Osteoblast (primary cell): ENCODE measurements around the gene UGT1A1. TPM values are rescaled to one million over a fixed set of nuclear protein-coding genes. Genes with fewer than 3 reads are reported as not detected.
"Not testable (repeated sequence)": the region's sequence is repeated elsewhere in the genome, so short reads cannot be mapped to it uniquely, and the experiment has no call there.

Experiments used
- DNase-seq: peaks from one replicate; pipeline ENCODE4 v3.0.0; 2011; ENCODE audit warnings: low spot score, mixed read lengths; ENCODE audit not compliant: insufficient read length; ENCODE audit errors: missing footprints
- H2AFZ ChIP-seq: 2 replicates; pipeline ENCODE4 v1.6.0; 2011; ENCODE audit warnings: mild to moderate bottlenecking, low read length
- H3K27ac ChIP-seq: 2 replicates; pipeline ENCODE4 v1.5.1; 2011; ENCODE audit warnings: mild to moderate bottlenecking, low read depth, low read length, moderate library complexity
- H3K27me3 ChIP-seq: 2 replicates; pipeline ENCODE4 v1.6.0; 2012; ENCODE audit warnings: mild to moderate bottlenecking, control low read depth, inconsistent platforms, low read length, moderate library complexity; ENCODE audit not compliant: insufficient read depth
- H3K36me3 ChIP-seq: 2 replicates; pipeline ENCODE4 v1.5.1; 2011; ENCODE audit warnings: mild to moderate bottlenecking, low read length, control low read depth, moderate library complexity; ENCODE audit not compliant: insufficient read depth
- H3K4me1 ChIP-seq: 2 replicates; pipeline ENCODE4 v1.5.1; 2011; ENCODE audit warnings: mild to moderate bottlenecking, low read length, control low read depth, moderate library complexity; ENCODE audit not compliant: insufficient read depth
- H3K4me2 ChIP-seq: 2 replicates; pipeline ENCODE4 v1.6.0; 2011; ENCODE audit warnings: mild to moderate bottlenecking, low read length; ENCODE audit not compliant: insufficient read depth
- H3K4me3 ChIP-seq: fragments of 200-600 bp; sonication (generic); 3 replicates; pipeline ENCODE4 v1.5.1; 2012; ENCODE audit warnings: mild to moderate bottlenecking, low read length, inconsistent platforms; ENCODE audit not compliant: insufficient read depth
- H3K79me2 ChIP-seq: 2 replicates; pipeline ENCODE4 v1.6.0; 2012; ENCODE audit warnings: mild to moderate bottlenecking, low read length, control low read depth, inconsistent platforms; ENCODE audit not compliant: insufficient read depth
- H3K9me3 ChIP-seq: 2 replicates; pipeline ENCODE4 v1.5.1; 2011; ENCODE audit warnings: low read depth, low read length, control low read depth
- H4K20me1 ChIP-seq: 2 replicates; pipeline ENCODE4 v1.6.0; 2012; ENCODE audit warnings: mild to moderate bottlenecking, low read length, control low read depth; ENCODE audit not compliant: insufficient read depth
- total RNA-seq: library from RNA; depleted of rRNA; stranded (reverse); fragments of >200 nt; gene quantifications from 2 replicates; pipeline ENCODE4 v1.2.3, GENCODE V29; 2012
- TF ChIP-seq, protein P1 (sequence below): IDR thresholded peaks from 2 replicates; pipeline ENCODE4 v1.5.1; 2011; ENCODE audit warnings: mild to moderate bottlenecking, low read depth, low read length, moderate library complexity; ENCODE audit errors: extremely low read depth

The UGT1A1 gene
- total RNA-seq, 1 donor = not detected

DNA sequence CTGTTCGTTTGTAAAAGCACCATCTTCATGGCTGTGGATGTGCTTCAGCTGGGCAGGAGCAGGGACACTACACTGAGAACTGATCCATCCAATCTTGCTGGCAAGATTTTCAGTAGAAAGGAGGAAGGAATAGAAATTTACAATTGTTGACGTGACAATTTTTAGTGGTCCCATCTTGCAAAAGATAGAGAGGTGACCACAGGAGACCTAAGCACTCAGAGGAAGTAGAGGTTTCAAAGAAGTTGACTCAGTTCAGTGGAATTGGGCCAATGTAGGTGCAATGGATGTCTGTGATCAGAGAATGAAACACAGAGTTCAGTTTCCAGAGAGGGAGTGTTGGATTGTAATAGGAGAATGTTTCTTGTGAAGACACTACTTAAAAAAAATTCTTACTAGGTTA is 45.9 kb upstream of the UGT1A1 start:
- Histone ChIP-seq H3K4me3 (no peak overlapping the region), H2AFZ (no peak overlapping the region), H4K20me1 (no peaks in the 10 kb centered on the region), H3K27ac (no peak overlapping the region), H3K27me3 (peaks cover 19% of the 10 kb centered on the region), H3K9me3 (no peaks in the 10 kb centered on the region), H3K79me2 (no peaks in the 10 kb centered on the region), H3K4me2 (no peak overlapping the region), H3K36me3 (no peaks in the 10 kb centered on the region), H3K4me1 (no peaks in the 10 kb centered on the region)
- no peak for DNase-seq
- TF ChIP-seq, protein P1, sequence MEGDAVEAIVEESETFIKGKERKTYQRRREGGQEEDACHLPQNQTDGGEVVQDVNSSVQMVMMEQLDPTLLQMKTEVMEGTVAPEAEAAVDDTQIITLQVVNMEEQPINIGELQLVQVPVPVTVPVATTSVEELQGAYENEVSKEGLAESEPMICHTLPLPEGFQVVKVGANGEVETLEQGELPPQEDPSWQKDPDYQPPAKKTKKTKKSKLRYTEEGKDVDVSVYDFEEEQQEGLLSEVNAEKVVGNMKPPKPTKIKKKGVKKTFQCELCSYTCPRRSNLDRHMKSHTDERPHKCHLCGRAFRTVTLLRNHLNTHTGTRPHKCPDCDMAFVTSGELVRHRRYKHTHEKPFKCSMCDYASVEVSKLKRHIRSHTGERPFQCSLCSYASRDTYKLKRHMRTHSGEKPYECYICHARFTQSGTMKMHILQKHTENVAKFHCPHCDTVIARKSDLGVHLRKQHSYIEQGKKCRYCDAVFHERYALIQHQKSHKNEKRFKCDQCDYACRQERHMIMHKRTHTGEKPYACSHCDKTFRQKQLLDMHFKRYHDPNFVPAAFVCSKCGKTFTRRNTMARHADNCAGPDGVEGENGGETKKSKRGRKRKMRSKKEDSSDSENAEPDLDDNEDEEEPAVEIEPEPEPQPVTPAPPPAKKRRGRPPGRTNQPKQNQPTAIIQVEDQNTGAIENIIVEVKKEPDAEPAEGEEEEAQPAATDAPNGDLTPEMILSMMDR = no peak

DNA sequence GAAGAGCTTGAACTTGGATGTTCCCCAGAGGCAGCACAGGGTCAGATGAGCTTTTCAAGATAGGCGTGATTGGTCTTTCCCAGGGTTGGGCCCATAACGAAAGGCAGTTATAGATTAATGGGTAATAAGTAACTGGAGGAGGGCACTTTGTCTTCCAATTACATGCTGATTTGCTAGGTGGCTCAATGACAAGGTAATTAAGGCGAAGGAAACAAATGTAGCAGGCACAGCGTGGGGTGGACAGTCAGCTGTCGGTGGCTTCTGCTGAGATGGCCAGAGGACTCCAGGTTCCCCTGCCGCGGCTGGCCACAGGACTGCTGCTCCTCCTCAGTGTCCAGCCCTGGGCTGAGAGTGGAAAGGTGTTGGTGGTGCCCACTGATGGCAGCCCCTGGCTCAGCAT is 41.5 kb upstream of the UGT1A1 start, which contains the start of gene UGT1A4:
UGT1A4 (plus strand) TSS at position 185 of the 400 bp plus-strand sequence; CDS start at position 270, 85 bp downstream.
- no peaks in the 10 kb centered on the region for H3K36me3 ChIP-seq
- H2AFZ ChIP-seq = no peak within 1 kb of the TSS
- no peaks in the 10 kb centered on the region for H3K9me3 ChIP-seq
- no peak within 1 kb of the TSS for H3K27ac ChIP-seq
- H3K4me1 ChIP-seq = no peaks in the 10 kb centered on the region
- no peak within 1 kb of the TSS for H3K4me3 ChIP-seq
- H3K27me3 ChIP-seq = peaks cover 12% of the 10 kb centered on the region
- H3K79me2 ChIP-seq = no peaks in the 10 kb centered on the region
- no peak within 1 kb of the TSS for H3K4me2 ChIP-seq
- TF ChIP-seq, protein P1 = no peak
- no peak for DNase-seq
- no peaks in the 10 kb centered on the region for H4K20me1 ChIP-seq

DNA sequence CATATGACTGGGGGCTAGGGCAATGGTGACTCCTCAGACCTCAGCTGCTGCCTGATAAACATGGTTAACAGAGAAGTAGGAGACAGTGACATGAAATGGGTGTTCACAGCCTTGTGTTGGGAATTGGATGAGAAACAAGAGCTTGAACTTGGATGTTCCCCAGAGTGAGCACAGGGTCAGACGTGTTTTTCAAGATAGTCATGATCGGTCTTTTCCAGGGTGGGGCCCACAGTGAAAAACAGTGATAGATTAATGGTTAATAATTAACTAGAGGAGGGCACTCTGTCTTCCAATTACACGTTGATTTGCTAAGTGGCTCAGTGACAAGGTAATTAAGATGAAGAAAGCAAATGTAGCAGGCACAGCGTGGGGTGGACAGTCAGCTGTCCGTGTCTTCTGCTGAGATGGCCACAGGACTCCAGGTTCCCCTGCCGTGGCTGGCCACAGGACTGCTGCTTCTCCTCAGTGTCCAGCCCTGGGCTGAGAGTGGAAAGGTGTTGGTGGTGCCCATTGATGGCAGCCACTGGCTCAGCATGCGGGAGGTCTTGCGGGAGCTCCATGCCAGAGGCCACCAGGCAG is 31.3 kb upstream of the UGT1A1 start, which contains the start of gene UGT1A3:
UGT1A3 (plus strand) TSS at position 320 of the 579 bp plus-strand sequence; CDS start at position 405, 85 bp downstream.
- H3K9me3 ChIP-seq = no peaks in the 10 kb centered on the region
- TF ChIP-seq, protein P1 = no peak
- no peak within 1 kb of the TSS for H3K4me3 ChIP-seq
- no peaks in the 10 kb centered on the region for H3K79me2 ChIP-seq
- H3K36me3 ChIP-seq = no peaks in the 10 kb centered on the region
- H2AFZ ChIP-seq = no peak within 1 kb of the TSS
- no peak for DNase-seq
- no peaks in the 10 kb centered on the region for H3K4me1 ChIP-seq
- H3K27ac ChIP-seq = no peak within 1 kb of the TSS
- H3K4me2 ChIP-seq = no peak within 1 kb of the TSS
- H3K27me3 ChIP-seq = peaks cover 7% of the 10 kb centered on the region
- no peaks in the 10 kb centered on the region for H4K20me1 ChIP-seq

DNA sequence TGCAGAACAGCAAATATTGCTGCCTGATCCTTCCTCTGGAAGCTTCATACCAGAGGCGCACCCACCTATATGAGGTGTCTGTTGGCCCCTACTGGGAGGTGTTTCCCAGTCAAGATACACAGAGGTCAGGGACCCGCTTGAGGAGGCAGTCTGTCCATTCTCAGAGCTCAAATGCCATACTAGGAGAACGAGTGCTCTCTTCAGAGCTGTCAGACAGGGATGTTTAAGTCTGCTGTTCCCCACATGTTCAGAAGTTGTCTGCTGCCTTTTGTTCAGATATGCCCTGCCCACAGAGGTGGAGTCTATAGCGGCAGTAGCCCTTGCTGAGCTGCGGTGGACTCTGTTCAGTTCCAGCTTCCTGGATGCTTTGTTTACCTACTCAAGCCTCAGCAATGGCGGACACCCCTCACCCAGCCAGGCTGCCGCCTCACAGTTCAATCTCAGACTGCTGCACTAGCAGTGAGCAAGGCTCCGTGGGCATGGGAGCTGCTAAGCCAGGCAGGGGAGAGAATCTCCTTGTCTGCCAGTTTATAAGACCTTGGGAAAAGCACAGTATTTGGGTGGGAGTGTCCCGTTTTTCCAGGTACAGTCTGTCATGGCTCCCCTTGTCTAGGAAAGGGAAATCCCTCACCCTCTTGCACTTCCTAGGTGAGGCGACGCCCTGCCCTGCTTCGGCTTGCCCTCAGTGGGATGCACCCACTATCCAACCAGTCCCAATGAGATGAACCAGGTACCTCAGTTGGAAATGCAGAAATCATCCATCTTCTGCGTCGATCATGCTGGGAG is 23.0 kb upstream of the UGT1A1 start:
- H3K27ac ChIP-seq, H3K36me3 ChIP-seq, H3K79me2 ChIP-seq, H3K27me3 ChIP-seq, H4K20me1 ChIP-seq, H2AFZ ChIP-seq, H3K4me2 ChIP-seq, H3K4me3 ChIP-seq, DNase-seq, H3K4me1 ChIP-seq, H3K9me3 ChIP-seq: not testable (repeated sequence)
